ENCODE results near the gene RSPH6A. TPM values are rescaled to one million over a fixed set of nuclear protein-coding genes. Genes with fewer than 3 reads are reported as not detected.
A peak's percentile ranks its signal among the peaks of the same experiment; 100 is the strongest.

RSPH6A gene
- polyA plus RNA-seq, 1 donor from 2014 or later: not detected

DNA sequence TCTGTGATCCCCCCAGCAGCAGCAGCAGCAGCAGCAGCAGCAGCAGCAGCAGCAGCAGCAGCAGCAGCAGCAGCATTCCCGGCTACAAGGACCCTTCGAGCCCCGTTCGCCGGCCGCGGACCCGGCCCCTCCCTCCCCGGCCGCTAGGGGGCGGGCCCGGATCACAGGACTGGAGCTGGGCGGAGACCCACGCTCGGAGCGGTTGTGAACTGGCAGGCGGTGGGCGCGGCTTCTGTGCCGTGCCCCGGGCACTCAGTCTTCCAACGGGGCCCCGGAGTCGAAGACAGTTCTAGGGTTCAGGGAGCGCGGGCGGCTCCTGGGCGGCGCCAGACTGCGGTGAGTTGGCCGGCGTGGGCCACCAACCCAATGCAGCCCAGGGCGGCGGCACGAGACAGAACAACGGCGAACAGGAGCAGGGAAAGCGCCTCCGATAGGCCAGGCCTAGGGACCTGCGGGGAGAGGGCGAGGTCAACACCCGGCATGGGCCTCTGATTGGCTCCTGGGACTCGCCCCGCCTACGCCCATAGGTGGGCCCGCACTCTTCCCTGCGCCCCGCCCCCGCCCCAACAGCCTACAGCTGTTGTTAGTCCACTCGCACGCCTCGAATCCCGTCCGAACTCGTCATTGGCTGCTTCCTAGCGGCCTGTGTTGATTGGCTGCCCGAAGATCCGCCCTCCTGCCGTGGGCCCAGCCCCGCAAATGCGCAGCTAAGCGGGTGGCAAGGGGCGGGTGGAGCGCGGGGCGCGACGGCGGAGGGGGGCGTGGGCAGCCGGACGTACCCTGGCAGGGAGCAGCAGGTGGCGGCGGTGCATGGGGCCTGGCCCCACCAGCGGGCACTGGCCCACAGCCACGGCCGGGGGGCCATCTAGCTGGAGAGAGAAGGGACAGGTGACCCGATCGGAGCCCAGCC, 44.7 kb downstream of the RSPH6A start:
- Histone ChIP-seq H3F3A (ENCODE audit: insufficient read depth, low read length, poor library complexity, severe bottlenecking) (no peaks in the 10 kb centered on the region), H3K27me3 (ENCODE audit: insufficient read depth, low read depth, low read length) (peaks cover 22% of the 10 kb centered on the region), H4K20me1 (ENCODE audit: insufficient read depth) (no peaks in the 10 kb centered on the region), H3K9ac (ENCODE audit: low read length) (peak overlapping the region; percentile 66), H3K79me2 (replicated peaks; ENCODE audit: insufficient read depth, low read length) (no peaks in the 10 kb centered on the region), H2AFZ (ENCODE audit: low read depth, low read length) (no peak overlapping the region), H3K4me2 (ENCODE audit: low read length) (no peak overlapping the region), H3K4me3 (ENCODE audit: low read length) (peak overlapping the region; percentile 68), H3K9me3 (ENCODE audit: low read length) (no peaks in the 10 kb centered on the region), H3K9me2 (ENCODE audit: insufficient read depth, low read length) (no peaks in the 10 kb centered on the region), H3K36me3 (ENCODE audit: insufficient read depth, low read length) (no peaks in the 10 kb centered on the region), H3K27ac (ENCODE audit: low read length) (peak overlapping the region; percentile 73)
- TF ChIP-seq, protein P1, sequence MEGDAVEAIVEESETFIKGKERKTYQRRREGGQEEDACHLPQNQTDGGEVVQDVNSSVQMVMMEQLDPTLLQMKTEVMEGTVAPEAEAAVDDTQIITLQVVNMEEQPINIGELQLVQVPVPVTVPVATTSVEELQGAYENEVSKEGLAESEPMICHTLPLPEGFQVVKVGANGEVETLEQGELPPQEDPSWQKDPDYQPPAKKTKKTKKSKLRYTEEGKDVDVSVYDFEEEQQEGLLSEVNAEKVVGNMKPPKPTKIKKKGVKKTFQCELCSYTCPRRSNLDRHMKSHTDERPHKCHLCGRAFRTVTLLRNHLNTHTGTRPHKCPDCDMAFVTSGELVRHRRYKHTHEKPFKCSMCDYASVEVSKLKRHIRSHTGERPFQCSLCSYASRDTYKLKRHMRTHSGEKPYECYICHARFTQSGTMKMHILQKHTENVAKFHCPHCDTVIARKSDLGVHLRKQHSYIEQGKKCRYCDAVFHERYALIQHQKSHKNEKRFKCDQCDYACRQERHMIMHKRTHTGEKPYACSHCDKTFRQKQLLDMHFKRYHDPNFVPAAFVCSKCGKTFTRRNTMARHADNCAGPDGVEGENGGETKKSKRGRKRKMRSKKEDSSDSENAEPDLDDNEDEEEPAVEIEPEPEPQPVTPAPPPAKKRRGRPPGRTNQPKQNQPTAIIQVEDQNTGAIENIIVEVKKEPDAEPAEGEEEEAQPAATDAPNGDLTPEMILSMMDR (IDR thresholded peaks at IDR 0.05; ENCODE audit: poor library complexity, severe bottlenecking): peak; percentile 89
- TF ChIP-seq POLR2AphosphoS5 (IDR thresholded peaks at IDR 0.05): no peak
- TF ChIP-seq SMC3 (conservative IDR thresholded peaks at IDR 0.05; ENCODE audit: poor library complexity): peak; percentile 52
- TF ChIP-seq RAD21 (conservative IDR thresholded peaks at IDR 0.05): peak; percentile 69
- TF ChIP-seq, protein P2, sequence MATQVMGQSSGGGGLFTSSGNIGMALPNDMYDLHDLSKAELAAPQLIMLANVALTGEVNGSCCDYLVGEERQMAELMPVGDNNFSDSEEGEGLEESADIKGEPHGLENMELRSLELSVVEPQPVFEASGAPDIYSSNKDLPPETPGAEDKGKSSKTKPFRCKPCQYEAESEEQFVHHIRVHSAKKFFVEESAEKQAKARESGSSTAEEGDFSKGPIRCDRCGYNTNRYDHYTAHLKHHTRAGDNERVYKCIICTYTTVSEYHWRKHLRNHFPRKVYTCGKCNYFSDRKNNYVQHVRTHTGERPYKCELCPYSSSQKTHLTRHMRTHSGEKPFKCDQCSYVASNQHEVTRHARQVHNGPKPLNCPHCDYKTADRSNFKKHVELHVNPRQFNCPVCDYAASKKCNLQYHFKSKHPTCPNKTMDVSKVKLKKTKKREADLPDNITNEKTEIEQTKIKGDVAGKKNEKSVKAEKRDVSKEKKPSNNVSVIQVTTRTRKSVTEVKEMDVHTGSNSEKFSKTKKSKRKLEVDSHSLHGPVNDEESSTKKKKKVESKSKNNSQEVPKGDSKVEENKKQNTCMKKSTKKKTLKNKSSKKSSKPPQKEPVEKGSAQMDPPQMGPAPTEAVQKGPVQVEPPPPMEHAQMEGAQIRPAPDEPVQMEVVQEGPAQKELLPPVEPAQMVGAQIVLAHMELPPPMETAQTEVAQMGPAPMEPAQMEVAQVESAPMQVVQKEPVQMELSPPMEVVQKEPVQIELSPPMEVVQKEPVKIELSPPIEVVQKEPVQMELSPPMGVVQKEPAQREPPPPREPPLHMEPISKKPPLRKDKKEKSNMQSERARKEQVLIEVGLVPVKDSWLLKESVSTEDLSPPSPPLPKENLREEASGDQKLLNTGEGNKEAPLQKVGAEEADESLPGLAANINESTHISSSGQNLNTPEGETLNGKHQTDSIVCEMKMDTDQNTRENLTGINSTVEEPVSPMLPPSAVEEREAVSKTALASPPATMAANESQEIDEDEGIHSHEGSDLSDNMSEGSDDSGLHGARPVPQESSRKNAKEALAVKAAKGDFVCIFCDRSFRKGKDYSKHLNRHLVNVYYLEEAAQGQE (IDR thresholded peaks at IDR 0.05; ENCODE audit: borderline replicate concordance): no peak

DNA sequence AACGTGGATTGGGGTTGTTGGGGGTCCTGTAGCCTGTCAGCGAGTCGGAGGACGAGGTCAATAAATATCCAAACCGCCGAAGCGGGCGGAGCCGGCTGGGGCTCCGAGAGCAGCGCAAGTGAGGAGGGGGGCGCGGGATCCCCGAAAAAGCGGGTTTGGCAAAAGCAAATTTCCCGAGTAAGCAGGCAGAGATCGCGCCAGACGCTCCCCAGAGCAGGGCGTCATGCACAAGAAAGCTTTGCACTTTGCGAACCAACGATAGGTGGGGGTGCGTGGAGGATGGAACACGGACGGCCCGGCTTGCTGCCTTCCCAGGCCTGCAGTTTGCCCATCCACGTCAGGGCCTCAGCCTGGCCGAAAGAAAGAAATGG, 45.3 kb downstream of the RSPH6A start:
- Histone ChIP-seq H3K79me2 (replicated peaks; ENCODE audit: insufficient read depth, low read length) (no peaks in the 10 kb centered on the region), H3K27me3 (ENCODE audit: insufficient read depth, low read depth, low read length) (peaks cover 22% of the 10 kb centered on the region), H3K27ac (ENCODE audit: low read length) (peak overlapping the region; percentile 73), H3K4me2 (ENCODE audit: low read length) (peak overlapping the region; percentile 64), H3K36me3 (ENCODE audit: insufficient read depth, low read length) (no peaks in the 10 kb centered on the region), H3K4me3 (ENCODE audit: low read length) (peak overlapping the region; percentile 68), H3K9me2 (ENCODE audit: insufficient read depth, low read length) (no peaks in the 10 kb centered on the region), H2AFZ (ENCODE audit: low read depth, low read length) (no peak overlapping the region), H3K9ac (ENCODE audit: low read length) (peak overlapping the region; percentile 66), H3K9me3 (ENCODE audit: low read length) (no peaks in the 10 kb centered on the region), H3F3A (ENCODE audit: insufficient read depth, low read length, poor library complexity, severe bottlenecking) (no peaks in the 10 kb centered on the region), H4K20me1 (ENCODE audit: insufficient read depth) (no peaks in the 10 kb centered on the region)
- no peak for TF ChIP-seq SMC3 (conservative IDR thresholded peaks at IDR 0.05; ENCODE audit: poor library complexity)
- no peak for TF ChIP-seq POLR2AphosphoS5 (IDR thresholded peaks at IDR 0.05)
- TF ChIP-seq, protein P2 (IDR thresholded peaks at IDR 0.05; ENCODE audit: borderline replicate concordance): no peak
- TF ChIP-seq, protein P1 (IDR thresholded peaks at IDR 0.05; ENCODE audit: poor library complexity, severe bottlenecking): no peak
